HG03159 (cell line): ENCODE data around the gene KIF6.

Source experiments
- ATAC-seq: cut with Tn5 transposase; IDR thresholded peaks from one replicate; pipeline ENCODE4 v1.9.1; 2021; ENCODE audit warnings: mild to moderate bottlenecking, moderate library complexity; ENCODE audit not compliant: unreplicated experiment

The KIF6 gene

DNA sequence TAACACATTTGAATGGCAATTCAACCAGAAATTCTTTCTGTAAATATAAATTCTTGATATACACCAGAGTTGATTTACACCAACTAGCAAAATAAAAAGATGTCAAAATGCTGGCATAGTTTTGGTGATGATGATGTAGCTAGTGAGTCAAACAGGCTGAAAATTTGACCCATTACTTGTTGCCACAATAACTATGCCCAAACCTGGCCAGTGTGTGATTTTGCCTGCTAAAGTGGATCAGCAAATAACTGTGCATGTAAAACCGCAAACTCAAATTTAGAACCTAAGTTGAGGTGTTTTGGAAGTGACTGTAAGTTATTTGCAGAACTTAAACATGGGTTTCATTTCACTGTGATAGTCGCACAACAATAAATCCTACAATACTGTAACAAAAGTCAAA is 125.9 kb downstream of the KIF6 start:
- ATAC-seq: no peak

DNA sequence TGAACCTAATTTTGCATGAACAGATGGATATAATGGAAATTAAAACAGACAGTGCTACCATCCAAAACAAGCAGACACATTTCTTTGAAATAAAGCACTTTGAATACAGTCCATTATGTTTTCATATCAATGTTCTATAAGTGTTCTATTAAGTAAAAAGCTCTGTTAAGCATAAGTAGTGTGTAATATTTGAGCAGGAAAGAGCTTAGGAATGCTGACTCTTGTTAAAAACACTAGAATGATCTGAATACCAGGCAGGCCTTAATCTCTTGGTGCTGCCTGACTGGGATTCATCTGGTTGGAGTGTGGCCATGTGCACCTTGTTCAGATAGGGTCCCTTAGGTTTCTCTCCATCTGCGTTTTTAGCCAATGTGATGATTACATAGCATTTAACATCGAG is 130.9 kb downstream of the KIF6 start:
- ATAC-seq: no peak

- no peak for ATAC-seq
Observed at GRCh38 chr6:39593646-39594045, 131.6 kb downstream of the KIF6 start.

DNA sequence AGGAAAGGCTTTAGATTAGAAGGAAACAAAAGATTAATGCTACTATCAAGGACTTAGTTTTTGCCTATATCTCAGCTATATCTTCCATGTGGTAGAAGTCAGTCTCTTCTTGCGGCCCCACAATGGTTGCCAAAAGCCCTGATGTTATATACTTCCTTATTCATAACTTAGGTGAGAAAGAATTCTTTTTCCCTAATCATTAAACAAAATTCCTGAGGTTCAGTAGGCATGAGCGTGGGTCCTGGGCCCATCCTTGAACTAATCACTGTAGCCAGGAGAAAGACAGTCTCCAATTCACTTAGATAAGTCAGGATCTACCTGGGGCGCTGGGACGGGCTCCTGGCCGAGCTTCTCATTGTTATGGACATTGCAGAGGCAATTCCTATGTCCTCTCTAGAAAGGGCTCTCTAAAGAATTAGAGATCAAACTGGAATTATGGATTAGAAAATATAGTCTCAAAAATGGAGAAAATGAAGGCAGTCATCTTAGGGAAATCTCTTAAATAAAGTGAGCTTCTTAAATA is 134.3 kb downstream of the KIF6 start:
- ATAC-seq: no peak

GRCh38 chr6:39587080-39587479 is 138.1 kb downstream of the KIF6 start:
- no peak for ATAC-seq

GRCh38 chr6:39585641-39586040 is 139.6 kb downstream of the KIF6 start:
- no peak for ATAC-seq

- ATAC-seq: no peak
Observed at GRCh38 chr6:39577446-39578165, 147.6 kb downstream of the KIF6 start.

DNA sequence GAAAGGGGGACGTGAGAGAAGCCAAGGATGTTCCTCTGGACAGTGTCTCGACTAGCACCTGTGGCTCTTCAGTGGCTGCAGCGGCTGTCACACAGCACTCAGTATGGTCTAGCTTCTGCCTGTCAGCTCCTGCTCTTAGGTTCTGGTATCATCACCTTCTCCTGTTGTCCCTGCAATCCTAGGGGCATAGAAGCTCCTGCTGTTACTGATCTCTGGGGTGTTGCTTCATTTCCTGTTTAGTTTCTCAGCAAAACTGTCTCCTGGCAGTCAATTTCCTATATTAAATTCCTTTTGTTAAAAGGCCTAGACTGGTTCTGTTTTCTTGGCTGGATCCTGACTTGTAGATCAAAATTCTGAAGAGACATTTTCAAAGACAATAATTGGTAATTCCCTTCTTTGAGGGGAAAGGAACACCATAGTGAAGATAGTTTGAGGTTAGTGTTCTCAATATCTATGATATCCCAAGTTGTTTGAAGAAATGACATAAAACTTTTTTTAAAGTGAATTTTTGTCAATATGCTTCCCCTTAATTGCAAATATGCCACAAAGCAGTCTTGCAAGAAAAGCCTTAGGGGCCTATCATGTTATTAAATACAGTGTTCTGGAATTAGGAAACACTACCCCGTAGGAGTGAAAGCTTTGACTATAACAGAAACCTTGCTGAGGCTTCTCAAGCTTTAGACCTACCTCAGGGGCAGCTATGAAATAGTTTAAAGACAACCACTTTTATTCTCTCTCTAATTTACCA is 148.5 kb downstream of the KIF6 start:
- no peak for ATAC-seq

GRCh38 chr6:39574991-39575390 is 150.2 kb downstream of the KIF6 start:
- no peak for ATAC-seq

GRCh38 chr6:39573541-39573940 is 151.7 kb downstream of the KIF6 start:
- ATAC-seq: no peak

DNA sequence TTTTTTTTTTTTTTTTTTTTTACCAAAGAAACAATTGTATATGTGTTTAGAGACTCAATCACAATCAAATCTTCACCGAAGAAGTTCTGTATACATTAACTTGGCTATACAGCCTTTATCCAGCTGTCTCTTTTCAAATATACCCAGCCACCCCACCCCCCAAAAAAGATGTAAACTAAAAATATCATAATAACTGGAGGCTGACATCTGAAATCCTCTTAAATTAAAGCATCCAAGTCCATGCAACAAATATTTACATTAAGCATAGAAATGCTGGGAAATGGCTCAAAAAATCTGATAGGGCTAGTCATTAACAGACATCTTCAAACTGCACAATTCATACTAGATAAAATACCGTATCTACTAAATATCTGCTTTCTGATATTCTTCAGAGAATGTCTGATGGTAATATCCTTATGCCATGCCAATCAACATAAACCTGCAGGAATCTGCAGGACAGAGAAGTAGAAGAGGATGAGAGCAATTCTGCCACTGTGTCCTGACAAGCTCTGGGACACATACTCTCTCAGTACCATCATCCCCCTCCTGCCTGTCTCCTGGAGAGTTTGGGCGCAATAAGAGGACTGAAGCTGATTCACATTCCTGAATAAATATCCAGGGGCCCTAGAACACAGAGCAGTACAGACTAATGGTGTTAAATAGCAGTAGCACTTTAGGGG is 152.4 kb downstream of the KIF6 start:
- ATAC-seq: no peak

- no peak for ATAC-seq
Observed at GRCh38 chr6:39568896-39569295, 156.3 kb downstream of the KIF6 start.

DNA sequence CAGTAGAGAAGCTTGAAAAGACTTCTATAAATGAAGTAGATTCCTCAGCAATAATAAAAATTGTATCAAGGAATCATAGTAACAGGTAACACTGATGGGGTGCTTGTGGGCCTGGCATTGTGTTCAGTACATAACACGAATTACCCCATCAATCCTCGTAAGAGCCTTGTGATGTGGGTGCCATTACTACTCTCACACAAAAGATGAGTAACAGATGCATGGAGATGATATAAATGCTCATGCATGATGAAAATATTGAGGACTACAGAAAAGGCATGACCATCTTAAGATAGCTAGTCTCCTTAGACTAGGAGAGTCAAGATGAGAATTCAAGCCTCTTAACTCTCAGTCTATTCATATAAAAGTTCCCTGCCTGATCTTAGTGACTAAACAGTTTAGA is 158.1 kb downstream of the KIF6 start:
- no peak for ATAC-seq

- no peak for ATAC-seq
Observed at GRCh38 chr6:39566456-39566855, 158.8 kb downstream of the KIF6 start.

DNA sequence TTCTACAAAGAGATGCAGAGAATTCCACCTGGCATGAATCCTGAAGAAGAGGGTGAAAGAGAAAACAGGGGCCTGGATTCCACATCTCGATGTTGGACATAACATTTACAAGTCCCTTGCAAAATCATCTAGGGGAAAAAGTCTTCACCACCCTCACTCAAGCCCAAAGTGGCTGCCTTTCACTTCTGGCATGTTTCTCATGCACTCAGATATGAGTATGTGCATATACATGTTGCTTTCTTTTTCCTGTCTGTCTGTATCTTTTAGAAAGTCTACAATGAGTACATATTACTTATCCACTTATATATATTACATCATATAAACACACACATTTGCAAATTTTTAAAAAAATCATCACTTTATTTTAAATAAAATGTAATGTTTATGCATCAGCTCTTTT is 159.3 kb downstream of the KIF6 start:
- ATAC-seq: no peak

GRCh38 chr6:39563566-39564311 is 161.5 kb downstream of the KIF6 start:
- ATAC-seq: no peak

GRCh38 chr6:39561536-39562266 is 163.5 kb downstream of the KIF6 start:
- ATAC-seq: no peak

DNA sequence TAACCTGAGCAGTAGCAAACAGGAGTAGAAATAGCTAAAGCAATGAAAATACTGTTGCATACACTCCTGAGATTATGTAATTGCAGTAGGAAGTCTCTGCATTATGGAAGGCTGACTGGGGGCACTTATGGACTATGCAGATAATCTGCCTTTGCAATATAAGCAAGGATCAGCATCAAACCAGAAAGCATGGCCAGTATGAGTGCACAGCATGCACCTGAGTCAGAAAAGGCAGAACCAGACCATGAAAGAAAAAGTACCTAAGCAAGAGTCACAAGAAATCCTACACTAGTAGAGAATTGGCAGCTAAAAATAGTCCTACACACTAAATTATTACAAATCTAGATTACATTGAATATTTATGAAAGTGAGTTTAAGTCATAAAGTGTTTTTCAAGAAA is 164.3 kb downstream of the KIF6 start:
- no peak for ATAC-seq

- no peak for ATAC-seq
Observed at GRCh38 chr6:39558591-39559190, 166.5 kb downstream of the KIF6 start.

- ATAC-seq: no peak
Observed at GRCh38 chr6:39558079-39558478, 167.1 kb downstream of the KIF6 start.
